IMR-90 (cell line): ENCODE data around the gene CNGB1. TPM values are rescaled to one million over a fixed set of nuclear protein-coding genes. Genes with fewer than 3 reads are reported as not detected.

ENCODE experiments used
- ATAC-seq: fragments of 200-7000 bp; cut with Tn5 transposase; 2 replicates; pipeline ENCODE4 v1.9.1; 2020; ENCODE audit warnings: low read depth, mild to moderate bottlenecking, moderate library complexity
- BruUV-seq: library from RNA; stranded (reverse); fragments of 400-500 nt; replicated peaks from 2 replicates; lab custom pipeline; 2021; lab: Mats Ljungman, UMichigan
- CTCF ChIA-PET: fragments of 300-600 bp; formaldehyde crosslinking; extraction: SDS; loops from one replicate; lab custom pipeline; 2021; ENCODE audit warnings: antibody characterized with exemption; lab: Yijun Ruan, JAX
- POLR2A ChIA-PET: fragments of 300-600 bp; sonication (Branson Sonifier 250); formaldehyde crosslinking; loops from one replicate; lab custom pipeline; 2022; ENCODE audit warnings: antibody characterized with exemption; ENCODE audit not compliant: unreplicated experiment; lab: Charles Lee
- DNase-seq: peaks from one replicate; pipeline ENCODE4 v3.0.0; 2013
- H2AFZ ChIP-seq: replicated peaks from 2 replicates; pipeline ENCODE3; 2013; ENCODE audit warnings: low read length, mild to moderate bottlenecking; ENCODE audit not compliant: poor library complexity
- H2AK5ac ChIP-seq: 2 replicates; pipeline ENCODE4 v1.6.1; 2013; ENCODE audit warnings: low read depth, low read length, inconsistent platforms
- H2AK9ac ChIP-seq: replicated peaks from 2 replicates; pipeline ENCODE3; 2013; ENCODE audit warnings: mild to moderate bottlenecking, low read depth, low read length, moderate library complexity; ENCODE audit not compliant: poor library complexity
- H2BK120ac ChIP-seq: 2 replicates; pipeline ENCODE4 v1.6.1; 2013; ENCODE audit warnings: low read depth, low read length, inconsistent platforms
- H2BK15ac ChIP-seq: 3 replicates; pipeline ENCODE4 v1.6.1; 2013; ENCODE audit warnings: low read depth, low read length, inconsistent platforms
- H2BK20ac ChIP-seq: 2 replicates; pipeline ENCODE4 v1.6.1; 2013; ENCODE audit warnings: low read depth, mild to moderate bottlenecking, inconsistent platforms, low read length, moderate library complexity
- H2BK5ac ChIP-seq: 2 replicates; pipeline ENCODE4 v1.6.1; 2013; ENCODE audit warnings: mild to moderate bottlenecking, low read depth, low read length, inconsistent platforms; ENCODE audit not compliant: poor library complexity, severe bottlenecking
- H3K14ac ChIP-seq: replicated peaks from 2 replicates; pipeline ENCODE4 v1.6.1; 2013; ENCODE audit warnings: low read depth, low read length, inconsistent platforms
- H3K18ac ChIP-seq: 2 replicates; pipeline ENCODE4 v1.6.1; 2013; ENCODE audit warnings: low read depth, low read length, control low read depth
- H3K23ac ChIP-seq: 2 replicates; pipeline ENCODE4 v1.6.1; 2013; ENCODE audit warnings: low read depth, low read length, inconsistent platforms
- H3K27ac ChIP-seq: 2 replicates; pipeline ENCODE4 v1.5.1; 2013; ENCODE audit warnings: mild to moderate bottlenecking, control low read depth, low read length; ENCODE audit not compliant: insufficient read depth
- H3K27me3 ChIP-seq: 2 replicates; pipeline ENCODE4 v1.6.1; 2013; ENCODE audit warnings: low read length; ENCODE audit not compliant: control insufficient read depth, insufficient read depth
- H3K36me3 ChIP-seq: 2 replicates; pipeline ENCODE4 v1.6.1; 2013; ENCODE audit warnings: low read length, mixed read lengths; ENCODE audit not compliant: control insufficient read depth, insufficient read depth
- H3K4ac ChIP-seq: 2 replicates; pipeline ENCODE4 v1.6.1; 2013; ENCODE audit warnings: low read depth, low read length, inconsistent platforms
- H3K4me1 ChIP-seq: 2 replicates; pipeline ENCODE4 v1.6.1; 2013; ENCODE audit warnings: low read length, mixed read lengths; ENCODE audit not compliant: control insufficient read depth, insufficient read depth
- H3K4me2 ChIP-seq: 2 replicates; pipeline ENCODE4 v1.6.1; 2013; ENCODE audit warnings: low read depth, mild to moderate bottlenecking, control low read depth, low read length, moderate library complexity
- H3K4me3 ChIP-seq: 2 replicates; pipeline ENCODE4 v1.5.1; 2013; ENCODE audit warnings: low read depth, mild to moderate bottlenecking, control low read depth, low read length, moderate library complexity; ENCODE audit not compliant: insufficient read depth
- H3K56ac ChIP-seq: 2 replicates; pipeline ENCODE4 v1.6.1; 2013; ENCODE audit warnings: low read length, inconsistent platforms; ENCODE audit not compliant: insufficient read depth; ENCODE audit errors: extremely low read depth
- H3K79me1 ChIP-seq, 2 experiments: 2 replicates each; pipeline ENCODE4 v1.6.1; 2013; ENCODE audit warnings: low read length in 2 of 2, inconsistent platforms in 1 of 2, low read depth in 1 of 2
- H3K9ac ChIP-seq: 2 replicates; pipeline ENCODE4 v1.6.1; 2013; ENCODE audit warnings: low read depth, low read length, control low read depth
- H3K9me1 ChIP-seq: 2 replicates; pipeline ENCODE4 v1.6.1; 2013; ENCODE audit warnings: low read length, inconsistent platforms; ENCODE audit not compliant: insufficient read depth
- H3K9me3 ChIP-seq: 2 replicates; pipeline ENCODE4 v1.6.1; 2013; ENCODE audit warnings: low read length; ENCODE audit not compliant: control insufficient read depth, insufficient read depth
- H4K20me1 ChIP-seq: 2 replicates; pipeline ENCODE4 v1.6.1; 2013; ENCODE audit warnings: low read length, inconsistent platforms; ENCODE audit not compliant: insufficient read depth
- H4K5ac ChIP-seq: 2 replicates; pipeline ENCODE4 v1.6.1; 2013; ENCODE audit warnings: mild to moderate bottlenecking, low read depth, low read length, control low read depth
- H4K8ac ChIP-seq, 2 experiments: 2 replicates each; pipeline ENCODE4 v1.6.1; 2013; ENCODE audit warnings: low read depth in 2 of 2, low read length in 2 of 2, control low read depth in 1 of 2, inconsistent platforms in 1 of 2
- H4K91ac ChIP-seq: 2 replicates; pipeline ENCODE4 v1.6.1; 2013; ENCODE audit warnings: low read depth, low read length, inconsistent platforms; ENCODE audit not compliant: insufficient read depth
- BHLHE40 ChIP-seq: fragments of 150-350 bp; IDR thresholded peaks from 2 replicates; pipeline ENCODE4 v1.6.1; 2016; ENCODE audit warnings: mild to moderate bottlenecking, low read depth, low read length
- CHD1 ChIP-seq: IDR thresholded peaks from 2 replicates; pipeline ENCODE4 v1.6.1; 2012; ENCODE audit warnings: low read depth, low read length, improper control_type of control experiment
- RFX5 ChIP-seq: IDR thresholded peaks from 2 replicates; pipeline ENCODE4 v1.8.0; 2012; ENCODE audit warnings: low read depth, mild to moderate bottlenecking, low read length, moderate library complexity
- WGBS, 2 experiments: methylation state at CpG; one replicate each; pipeline versions ENCODE4 v1.1.5 to v1.1.7; 2013; ENCODE audit warnings: missing lambda C conversion rate in 2 of 2; ENCODE audit not compliant: insufficient read length in 1 of 2; ENCODE audit errors: extremely low coverage in 2 of 2; 5-methylcytosine and 5-hydroxymethylcytosine counted together
- dilution Hi-C: fragments of 300-500 bp; cut with HindIII; formaldehyde crosslinking; loops from one replicate; pipeline ENCODE4 v1.14.3; 2018; ENCODE audit warnings: low sequenced_read_pairs; ENCODE audit not compliant: unreplicated experiment
- in situ Hi-C: fragments of 300-500 bp; cut with MboI; formaldehyde crosslinking; loops from 3 replicates; pipeline ENCODE4 v1.14.3; 2019; ENCODE audit warnings: low sequenced_read_pairs, inconsistent platforms, mixed read lengths
- intact Hi-C: fragments of 100-400 bp; cut with micrococcal nuclease; formaldehyde crosslinking; loops from 2 replicates; pipeline ENCODE4 v1.10.0; 2022
- polyA plus RNA-seq, 3 experiments: library from polyadenylated mRNA; depleted of rRNA; stranded (reverse); fragments of >200 nt; gene quantifications; 2 replicates each; pipeline ENCODE4 v1.2.3, GENCODE V29; 2012; ENCODE audit warnings: low replicate concordance in 1 of 3
- total RNA-seq: library from RNA; depleted of rRNA; stranded (reverse); fragments of >200 nt; gene quantifications from 2 replicates; pipeline ENCODE4 v1.2.3, GENCODE V29; 2012

The CNGB1 gene
- total and polyA plus RNA-seq, 2 of the 4 experiments (the other 2 are of a cell fraction): not detected

DNA sequence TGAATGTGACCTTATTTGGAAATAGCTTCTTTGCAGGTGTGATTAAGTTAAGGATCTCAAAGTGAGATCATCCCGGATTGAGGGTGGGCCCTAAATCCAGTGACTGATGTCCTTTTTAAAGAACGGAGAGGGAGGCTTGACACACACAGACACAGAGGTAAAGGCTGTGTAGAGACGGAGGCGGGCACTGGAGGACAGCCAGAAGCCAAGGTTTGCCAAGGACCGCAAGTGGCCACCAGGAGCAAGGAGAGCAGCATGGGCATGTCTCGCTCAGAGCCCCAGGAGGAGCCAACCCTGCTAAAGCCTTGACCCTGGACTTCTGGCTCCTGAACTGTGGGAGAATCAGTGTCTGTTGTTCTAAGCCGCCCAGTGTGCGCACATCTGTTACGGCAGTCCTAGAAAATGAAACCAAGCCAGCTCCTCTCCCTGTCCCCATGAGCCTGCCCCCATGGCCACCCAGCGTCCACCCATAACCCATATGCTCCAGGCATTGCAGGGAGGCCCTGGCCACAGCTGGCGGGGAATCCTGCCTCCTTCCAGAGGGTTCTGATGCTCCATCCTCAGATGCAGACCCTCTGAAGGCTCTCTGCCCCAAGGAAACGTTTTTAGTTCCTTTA is 15.2 kb downstream of the CNGB1 start:
- Histone ChIP-seq H3K4ac (no peak overlapping the region), H3K14ac (no peak overlapping the region), H2BK15ac (no peak overlapping the region), H3K9me3 (no peaks in the 10 kb centered on the region), H3K4me1 (no peaks in the 10 kb centered on the region), H2BK20ac (no peak overlapping the region), H2BK120ac (no peak overlapping the region), H2AK5ac (no peak overlapping the region), H3K18ac (no peak overlapping the region), H3K9ac (no peak overlapping the region), H3K79me1 (no peaks in the 10 kb centered on the region), H4K91ac (no peak overlapping the region), H3K27me3 (peaks cover 38% of the 10 kb centered on the region), H3K4me2 (no peak overlapping the region), H3K4me3 (no peak overlapping the region), H2BK5ac (no peak overlapping the region), H2AK9ac (peak overlapping the region; percentile 37), H3K56ac (no peak overlapping the region), H4K8ac (no peak overlapping the region), H3K9me1 (no peaks in the 10 kb centered on the region), H2AFZ (no peak overlapping the region), H4K5ac (no peak overlapping the region), H3K27ac (no peak overlapping the region), H4K20me1 (no peaks in the 10 kb centered on the region), H3K36me3 (no peaks in the 10 kb centered on the region), H3K23ac (no peak overlapping the region)
- DNase-seq (no peak), ATAC-seq (no peak)
- POLR2A ChIA-PET: no interaction called here
- CTCF ChIA-PET: interaction anchor here (0.5 kb wide), 1 partner anchor 464 kb away, joined by 3 read pairs; no protein-coding TSS in a partner anchor
- TF ChIP-seq RFX5 (no peak), BHLHE40 (no peak), CHD1 (no peak)
- in situ Hi-C loops: no loop called here
- 33% methylated on average over 5 of the region's 12 CpGs; no CpG with 5 or more reads in 1 of the 2 experiments for WGBS, 2 experiments
- no TSS peak for BruUV-seq
- dilution Hi-C loops: no loop called here
- intact Hi-C loops: no loop called here
